ENCODE measurements around the gene RGCC.

DNA sequence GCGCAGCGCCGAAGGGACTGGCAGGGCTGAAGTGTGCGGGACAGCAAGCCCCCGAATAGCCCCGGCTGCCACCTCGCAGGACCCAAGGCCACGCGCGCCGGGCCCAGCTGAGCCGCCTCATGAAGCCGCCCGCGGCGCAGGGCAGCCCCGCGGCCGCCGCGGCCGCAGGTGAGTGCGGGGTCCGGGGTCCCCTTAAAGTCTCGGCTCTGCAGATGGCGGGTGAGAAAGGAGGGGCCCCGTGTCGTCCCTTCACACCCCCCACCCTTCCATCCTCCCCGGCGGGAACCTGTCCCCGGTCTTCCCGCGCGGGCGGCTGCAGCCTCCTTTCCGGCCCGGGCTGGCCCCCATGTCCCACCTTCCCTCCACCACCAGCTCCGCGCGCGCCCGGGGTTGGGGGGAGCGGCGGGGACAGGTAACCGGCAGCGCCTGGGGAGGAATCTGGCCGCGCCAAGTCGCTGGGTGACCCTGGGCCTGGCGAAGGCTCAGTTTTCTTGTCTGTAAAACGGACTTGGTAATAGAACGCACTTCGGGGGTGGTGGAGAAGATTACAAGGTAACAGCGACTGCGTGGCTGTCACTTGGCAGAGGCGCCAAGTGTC lies 338 bp downstream of the RGCC start:
- TF ChIP-seq GATA3 (IDR thresholded peaks at IDR 0.05; ENCODE audit: low read depth, low read length) (no peak), GATA2 (IDR thresholded peaks at IDR 0.05; ENCODE audit: low read depth, low read length) (no peak)

All from SH-SY5Y (cell line).